ENCODE results near the gene TCF20.

The TCF20 gene

GRCh38 chr22:42277988-42278776 is 7.7 kb upstream of the TCF20 start:
- Histone ChIP-seq H3K9me2 (replicated peaks; ENCODE audit: low read depth, low read length) (no peaks in the 10 kb centered on the region), H3F3A (ENCODE audit: low read depth) (no peaks in the 10 kb centered on the region), H4K20me1 (ENCODE audit: insufficient read depth, low read length, poor library complexity, severe bottlenecking) (no peaks in the 10 kb centered on the region), H3K4me1 (ENCODE audit: insufficient read depth, low read length, poor library complexity, severe bottlenecking) (peaks cover 3% of the 10 kb centered on the region), H3K27me3 (ENCODE audit: insufficient read depth, low read length, poor library complexity, severe bottlenecking) (no peaks in the 10 kb centered on the region), H3K36me3 (ENCODE audit: insufficient read depth, low read length) (no peaks in the 10 kb centered on the region), H3K4me3 (ENCODE audit: low read length, poor library complexity, severe bottlenecking) (no peak overlapping the region), H3K9me3 (ENCODE audit: insufficient read depth, low read depth, low read length) (no peaks in the 10 kb centered on the region), H3K9ac (ENCODE audit: low read depth, low read length, poor library complexity, severe bottlenecking) (no peak overlapping the region), H3K4me2 (ENCODE audit: low read depth, low read length, poor library complexity, severe bottlenecking) (no peak overlapping the region), H3K79me2 (ENCODE audit: insufficient read depth, low read length) (0 out of 2 replicates have a peak, but pooled peaks cover 10% of the 10 kb centered on the region), H2AFZ (ENCODE audit: low read length) (no peak overlapping the region)
- peak; percentile 41 for TF ChIP-seq CTCF (conservative IDR thresholded peaks at IDR 0.05; ENCODE audit: low read length)
- no peak for TF ChIP-seq EZH2phosphoT487 (IDR thresholded peaks at IDR 0.05; ENCODE audit: borderline replicate concordance)

- H3K36me3 ChIP-seq (ENCODE audit: insufficient read depth, low read length), result no peaks in the 10 kb centered on the region
- no peaks in the 10 kb centered on the region for H3F3A ChIP-seq (ENCODE audit: low read depth)
- TF ChIP-seq EZH2phosphoT487 (IDR thresholded peaks at IDR 0.05; ENCODE audit: borderline replicate concordance), result no peak
- TF ChIP-seq CTCF (conservative IDR thresholded peaks at IDR 0.05; ENCODE audit: low read length), result no peak
- H2AFZ ChIP-seq (ENCODE audit: low read length), result no peak overlapping the region
- peaks cover 3% of the 10 kb centered on the region for H3K4me1 ChIP-seq (ENCODE audit: insufficient read depth, low read length, poor library complexity, severe bottlenecking)
- H3K4me2 ChIP-seq (ENCODE audit: low read depth, low read length, poor library complexity, severe bottlenecking), result no peak overlapping the region
- H3K27me3 ChIP-seq (ENCODE audit: insufficient read depth, low read length, poor library complexity, severe bottlenecking), result no peaks in the 10 kb centered on the region
- H3K4me3 ChIP-seq (ENCODE audit: low read length, poor library complexity, severe bottlenecking), result no peak overlapping the region
- no peaks in the 10 kb centered on the region for H3K9me2 ChIP-seq (replicated peaks; ENCODE audit: low read depth, low read length)
- H3K79me2 ChIP-seq (ENCODE audit: insufficient read depth, low read length), result 0 out of 2 replicates have a peak, but pooled peaks cover 14% of the 10 kb centered on the region
- no peaks in the 10 kb centered on the region for H3K9me3 ChIP-seq (ENCODE audit: insufficient read depth, low read depth, low read length)
- H4K20me1 ChIP-seq (ENCODE audit: insufficient read depth, low read length, poor library complexity, severe bottlenecking), result no peaks in the 10 kb centered on the region
- no peak overlapping the region for H3K9ac ChIP-seq (ENCODE audit: low read depth, low read length, poor library complexity, severe bottlenecking)
These were observed 6.8 kb upstream of the TCF20 start for GRCh38 chr22:42277232-42277753.

- Histone ChIP-seq H3K27me3 (ENCODE audit: insufficient read depth, low read length, poor library complexity, severe bottlenecking) (no peaks in the 10 kb centered on the region), H3K4me1 (ENCODE audit: insufficient read depth, low read length, poor library complexity, severe bottlenecking) (peaks cover 3% of the 10 kb centered on the region), H3K9ac (ENCODE audit: low read depth, low read length, poor library complexity, severe bottlenecking) (no peak overlapping the region), H2AFZ (ENCODE audit: low read length) (no peak overlapping the region), H4K20me1 (ENCODE audit: insufficient read depth, low read length, poor library complexity, severe bottlenecking) (no peaks in the 10 kb centered on the region), H3K9me3 (ENCODE audit: insufficient read depth, low read depth, low read length) (no peaks in the 10 kb centered on the region), H3K79me2 (ENCODE audit: insufficient read depth, low read length) (peaks cover 19% of the 10 kb centered on the region; the same call in 1 of the 2 replicates), H3F3A (ENCODE audit: low read depth) (no peaks in the 10 kb centered on the region), H3K4me2 (ENCODE audit: low read depth, low read length, poor library complexity, severe bottlenecking) (no peak overlapping the region), H3K9me2 (replicated peaks; ENCODE audit: low read depth, low read length) (no peaks in the 10 kb centered on the region), H3K4me3 (ENCODE audit: low read length, poor library complexity, severe bottlenecking) (no peak overlapping the region), H3K36me3 (ENCODE audit: insufficient read depth, low read length) (no peaks in the 10 kb centered on the region)
- TF ChIP-seq EZH2phosphoT487 (IDR thresholded peaks at IDR 0.05; ENCODE audit: borderline replicate concordance), result no peak
- TF ChIP-seq CTCF (conservative IDR thresholded peaks at IDR 0.05; ENCODE audit: low read length), result no peak
These were observed 5.5 kb upstream of the TCF20 start for GRCh38 chr22:42275970-42276369.

Data from Loucy (cell line).